Upper lobe of left lung (tissue), 6 donors: ENCODE data around the gene MID1. TPM values are rescaled to one million over a fixed set of nuclear protein-coding genes. Genes with fewer than 3 reads are reported as not detected.

Experiments used
- ATAC-seq, 2 donors: fragments of 200-7000 bp; cut with Tn5 transposase; one replicate each; pipeline ENCODE4 v1.9.1; 2022; ENCODE audit warnings: mild to moderate bottlenecking in 2 of 2, moderate library complexity in 2 of 2; ENCODE audit not compliant: low FRiP score in 2 of 2
- DNase-seq, 2 donors: peaks; one replicate each; pipeline ENCODE4 v3.0.0-alpha.2; 2019 to 2020
- H3K27ac ChIP-seq, 4 donors: fragments of 200-600 bp; sonication (generic); one replicate each; pipeline ENCODE4 v1.5.1; 2016 to 2019
- H3K27me3 ChIP-seq, 4 donors: fragments of 200-600 bp; sonication (generic); one replicate each; pipeline ENCODE4 v1.5.1; 2017 to 2019
- H3K36me3 ChIP-seq, 4 donors: fragments of 200-600 bp; sonication (generic); one replicate each; pipeline ENCODE4 v1.5.1; 2016 to 2019
- H3K4me1 ChIP-seq, 4 donors: fragments of 200-600 bp; sonication (generic); one replicate each; pipeline ENCODE4 v1.5.1; 2018 to 2019
- H3K4me3 ChIP-seq, 4 donors: fragments of 200-600 bp; sonication (generic); one replicate each; pipeline ENCODE4 v1.5.1; 2017 to 2019; ENCODE audit warnings: mild to moderate bottlenecking in 2 of 4, moderate library complexity in 1 of 4
- H3K9me3 ChIP-seq, 4 donors: fragments of 200-600 bp; sonication (generic); one replicate each; pipeline ENCODE4 v1.5.1; 2018 to 2019
- CTCF ChIP-seq, 6 experiments: fragments of 450-650 bp in 4 of 6; fragments of 200-600 bp in 2 of 6; sonication (generic) in 2 of 6; IDR thresholded peaks; one replicate each; pipeline ENCODE4 v1.5.1; 2016 to 2019; ENCODE audit warnings: antibody characterized with exemption in 6 of 6
- EP300 ChIP-seq, 4 donors: sonication (generic); formaldehyde crosslinking; IDR thresholded peaks; one replicate each; pipeline ENCODE4 v1.5.1; 2017; ENCODE audit warnings: antibody characterized with exemption in 4 of 4, control low read depth in 2 of 4
- POLR2A ChIP-seq, 4 donors: fragments of 450-650 bp; IDR thresholded peaks; one replicate each; pipeline ENCODE4 v1.5.1; 2016 to 2017; ENCODE audit warnings: antibody characterized with exemption in 4 of 4, mild to moderate bottlenecking in 2 of 4
- POLR2AphosphoS5 ChIP-seq, 2 donors: sonication (generic); formaldehyde crosslinking; IDR thresholded peaks; one replicate each; pipeline ENCODE4 v1.5.1; 2017; ENCODE audit warnings: antibody characterized with exemption in 2 of 2
- WGBS, 2 donors: methylation state at CpG; one replicate each; pipeline ENCODE4 v1.1.5; 2017 to 2018; 5-methylcytosine and 5-hydroxymethylcytosine counted together
- total RNA-seq, 6 donors: library from RNA; depleted of rRNA in 4 of 6; stranded (reverse); fragments of >200 nt in 4 of 6; gene quantifications; one replicate each; pipeline versions ENCODE4 v1.1.0 to v1.2.1, GENCODE V29; 2016 to 2021
- donor health status: DM: no; HTN: no; CAD: no; lungs with moderate emphysema.
- donor health status: DM: no; HTN: yes; CAD: no; lungs with severe emphysema.

Gene MID1
- total RNA-seq, 6 donors from 2014 or later: 17.2 to 36.7 (median 25.6) TPM

GRCh38 chrX:10414156-10414824 lies 206.1 kb downstream of the MID1 start:
- Histone ChIP-seq H3K27me3 (no peaks in the 10 kb centered on the region), H3K36me3 (no peaks in the 10 kb centered on the region), H3K27ac (no peak overlapping the region), H3K4me3 (no peak overlapping the region), H3K9me3 (no peaks in the 10 kb centered on the region), H3K4me1 (no peaks in the 10 kb centered on the region)
- DNase-seq (no peak), ATAC-seq (no peak)
- whole genome bisulfite sequencing, 2 donors: 92 to 95% methylated on average over 9 of the region's 9 CpGs
- no peak for TF ChIP-seq CTCF (IDR thresholded peaks at IDR 0.05)
- TF ChIP-seq EP300 (IDR thresholded peaks at IDR 0.05): no peak
- TF ChIP-seq POLR2AphosphoS5 (IDR thresholded peaks at IDR 0.05): no peak
- no peak for TF ChIP-seq POLR2A (IDR thresholded peaks at IDR 0.05)

GRCh38 chrX:10404436-10404835 lies 215.9 kb downstream of the MID1 start:
- H3K27me3 ChIP-seq: no peaks in the 10 kb centered on the region
- H3K27ac ChIP-seq: no peak overlapping the region
- H3K9me3 ChIP-seq: no peaks in the 10 kb centered on the region
- H3K4me1 ChIP-seq: no peaks in the 10 kb centered on the region
- no peaks in the 10 kb centered on the region for H3K36me3 ChIP-seq
- ATAC-seq (no peak), DNase-seq (no peak)
- no peak overlapping the region for H3K4me3 ChIP-seq
- no peak for TF ChIP-seq CTCF (IDR thresholded peaks at IDR 0.05)

GRCh38 chrX:10401239-10401638 lies 219.1 kb downstream of the MID1 start:
- WGBS, 2 donors: 33 to 48% methylated on average over 1 of the region's 1 CpG
- Histone ChIP-seq H3K4me1 (no peaks in the 10 kb centered on the region), H3K4me3 (no peak overlapping the region), H3K36me3 (no peaks in the 10 kb centered on the region), H3K27ac (no peak overlapping the region), H3K9me3 (no peaks in the 10 kb centered on the region), H3K27me3 (no peaks in the 10 kb centered on the region)
- DNase-seq (no peak), ATAC-seq (no peak)
- TF ChIP-seq POLR2A (IDR thresholded peaks at IDR 0.05) (no peak), POLR2AphosphoS5 (IDR thresholded peaks at IDR 0.05) (no peak), EP300 (IDR thresholded peaks at IDR 0.05) (no peak), CTCF (IDR thresholded peaks at IDR 0.05) (no peak)

- H3K4me1 ChIP-seq: no peaks in the 10 kb centered on the region
- no peak overlapping the region for H3K27ac ChIP-seq
- no peak for TF ChIP-seq POLR2A (IDR thresholded peaks at IDR 0.05)
- no peak for TF ChIP-seq CTCF (IDR thresholded peaks at IDR 0.05)
- H3K4me3 ChIP-seq: no peak overlapping the region
- no peaks in the 10 kb centered on the region for H3K36me3 ChIP-seq
- no peaks in the 10 kb centered on the region for H3K9me3 ChIP-seq
- no peaks in the 10 kb centered on the region for H3K27me3 ChIP-seq
- ATAC-seq: no peak
- no peak for DNase-seq
Observed at GRCh38 chrX:10399043-10399741, 221.2 kb downstream of the MID1 start.

DNA sequence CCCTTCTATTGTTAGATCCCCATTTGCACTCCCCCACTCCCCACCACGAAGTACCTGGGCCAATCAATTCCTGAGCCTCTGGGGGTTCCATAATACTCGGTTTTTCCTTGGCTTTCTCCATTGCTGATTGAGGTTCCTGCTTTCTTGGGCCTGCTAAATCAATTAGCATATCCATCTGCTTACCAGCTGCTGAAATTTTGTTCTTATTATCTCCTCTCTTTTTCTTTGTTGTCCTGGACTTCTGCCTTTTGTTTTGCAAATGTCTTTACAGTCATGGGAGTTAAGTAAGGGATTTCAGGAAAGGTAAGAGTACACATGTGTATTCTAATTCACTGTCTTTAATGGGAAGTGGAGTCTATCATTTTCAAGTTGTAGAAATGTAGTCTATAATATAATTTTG lies 222.2 kb downstream of the MID1 start:
- H3K27ac ChIP-seq: no peak overlapping the region
- no peaks in the 10 kb centered on the region for H3K4me1 ChIP-seq
- no peak for DNase-seq
- H3K27me3 ChIP-seq: no peaks in the 10 kb centered on the region
- no peak for ATAC-seq
- H3K9me3 ChIP-seq: no peaks in the 10 kb centered on the region
- 42 to 73% methylated on average over 2 of the region's 2 CpGs for WGBS, 2 donors
- TF ChIP-seq EP300 (IDR thresholded peaks at IDR 0.05) (no peak), POLR2A (IDR thresholded peaks at IDR 0.05) (no peak), POLR2AphosphoS5 (IDR thresholded peaks at IDR 0.05) (no peak), CTCF (IDR thresholded peaks at IDR 0.05) (no peak)
- H3K36me3 ChIP-seq: no peaks in the 10 kb centered on the region
- no peak overlapping the region for H3K4me3 ChIP-seq
